Measurements from ENCODE around the gene AFF4.

Gene AFF4

DNA sequence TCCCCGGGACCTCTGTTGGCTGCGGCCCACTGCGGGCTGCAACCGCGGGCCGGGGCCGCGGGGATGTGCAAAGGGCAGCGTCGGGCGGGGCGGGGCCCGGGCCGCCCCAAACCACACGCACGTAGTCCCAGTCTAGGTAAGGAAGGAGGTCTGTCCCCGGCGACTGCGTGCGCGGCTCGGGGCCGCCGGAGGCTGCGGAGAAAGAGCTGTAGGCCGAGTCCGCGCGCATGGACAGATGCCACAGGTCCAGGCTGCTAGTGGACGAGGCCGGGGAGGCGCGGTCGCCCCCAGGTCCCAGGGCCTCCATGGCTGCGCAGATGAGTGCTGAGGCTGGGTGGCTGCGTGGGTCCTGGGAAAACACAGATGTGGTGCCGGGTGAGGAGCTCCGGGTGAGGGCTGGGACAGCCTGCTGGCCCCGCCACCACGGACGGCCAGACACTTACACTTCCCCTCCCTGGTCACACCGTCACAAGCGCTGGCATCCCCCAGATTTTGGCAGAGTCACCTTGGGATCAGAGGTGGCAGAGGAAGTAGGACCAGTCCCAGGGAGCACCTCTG is 137.5 kb downstream of the AFF4 start:
- POLR2A ChIA-PET, result no interaction called here
- TF ChIP-seq, protein P1, sequence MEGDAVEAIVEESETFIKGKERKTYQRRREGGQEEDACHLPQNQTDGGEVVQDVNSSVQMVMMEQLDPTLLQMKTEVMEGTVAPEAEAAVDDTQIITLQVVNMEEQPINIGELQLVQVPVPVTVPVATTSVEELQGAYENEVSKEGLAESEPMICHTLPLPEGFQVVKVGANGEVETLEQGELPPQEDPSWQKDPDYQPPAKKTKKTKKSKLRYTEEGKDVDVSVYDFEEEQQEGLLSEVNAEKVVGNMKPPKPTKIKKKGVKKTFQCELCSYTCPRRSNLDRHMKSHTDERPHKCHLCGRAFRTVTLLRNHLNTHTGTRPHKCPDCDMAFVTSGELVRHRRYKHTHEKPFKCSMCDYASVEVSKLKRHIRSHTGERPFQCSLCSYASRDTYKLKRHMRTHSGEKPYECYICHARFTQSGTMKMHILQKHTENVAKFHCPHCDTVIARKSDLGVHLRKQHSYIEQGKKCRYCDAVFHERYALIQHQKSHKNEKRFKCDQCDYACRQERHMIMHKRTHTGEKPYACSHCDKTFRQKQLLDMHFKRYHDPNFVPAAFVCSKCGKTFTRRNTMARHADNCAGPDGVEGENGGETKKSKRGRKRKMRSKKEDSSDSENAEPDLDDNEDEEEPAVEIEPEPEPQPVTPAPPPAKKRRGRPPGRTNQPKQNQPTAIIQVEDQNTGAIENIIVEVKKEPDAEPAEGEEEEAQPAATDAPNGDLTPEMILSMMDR (IDR thresholded peaks at IDR 0.05; ENCODE audit: insufficient read depth, low read length, missing control alignments), result no peak
- no peak overlapping the region for H3K4me3 ChIP-seq (ENCODE audit: low read depth, low read length)
- no peak for DNase-seq (ENCODE audit: low read depth, low spot score)
- CTCF ChIA-PET, result interaction anchor here (0.9 to 14.0 kb wide), 6 partner anchors 8 to 440 kb away, joined by 3 to 317 read pairs (median 5); partner anchors contain the start of genes CCNI2 and SOWAHA
